ENCODE measurements around the gene RAD9A. TPM values are rescaled to one million over a fixed set of nuclear protein-coding genes. Genes with fewer than 3 reads are reported as not detected.
A peak's percentile ranks its signal among the peaks of the same experiment; 100 is the strongest.

The RAD9A gene
- total and polyA plus RNA-seq, 9 of the 15 experiments (the other 6 are each of a cell fraction or from before 2014, with no cell fraction given) = 1.4 to 41.2 (median 16.1) TPM

DNA sequence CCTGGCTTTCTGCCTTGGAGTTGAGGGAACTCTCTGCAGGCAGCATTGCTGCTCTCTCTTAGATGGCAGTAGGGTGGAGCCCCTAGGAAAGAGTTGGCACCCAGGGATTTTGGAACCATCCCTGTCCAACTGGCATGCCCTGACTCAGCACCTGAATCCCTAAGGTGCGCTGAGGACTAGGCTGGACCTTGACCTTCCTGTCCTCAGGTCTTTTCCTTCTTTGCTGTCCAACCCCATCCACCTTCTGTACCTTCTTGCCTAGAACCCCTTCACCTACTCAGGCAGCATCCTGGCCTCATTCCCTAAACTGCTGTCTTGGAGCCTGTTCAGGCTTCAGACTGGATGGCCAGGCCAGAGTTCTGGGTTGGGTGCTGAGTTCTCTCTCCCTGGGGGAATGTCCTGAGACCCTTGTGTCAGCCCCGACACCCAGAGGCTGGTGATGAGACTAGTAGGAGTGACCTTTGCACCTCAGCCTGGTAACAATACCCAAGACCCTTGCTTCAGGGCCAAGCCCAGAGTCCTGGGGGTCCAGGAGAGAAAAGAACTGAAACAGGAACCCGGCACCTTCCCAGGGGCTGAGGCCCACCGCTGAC, 35.9 kb upstream of the RAD9A start:
- POLR2A ChIA-PET = interaction anchor here (0.5 to 0.9 kb wide), 5 partner anchors 9 to 886 kb away, joined by 3 to 4 read pairs (median 3); no protein-coding TSS in a partner anchor
- TF ChIP-seq PTBP1 (IDR thresholded peaks at IDR 0.05; ENCODE audit: low read depth, low read length) = no peak
- no peak for TF ChIP-seq ELF1 (tag; IDR thresholded peaks at IDR 0.05)
- TF ChIP-seq PHF21A (IDR thresholded peaks at IDR 0.05; ENCODE audit: borderline replicate concordance, low read depth) = no peak
- no peak for TF ChIP-seq ZNF584 (CRISPR knock-in tag; IDR thresholded peaks at IDR 0.05; ENCODE audit: low read depth)
- TF ChIP-seq RBFOX2 (IDR thresholded peaks at IDR 0.05; ENCODE audit: low read depth, low read length) = no peak
- TF ChIP-seq LEF1 (IDR thresholded peaks at IDR 0.05) = no peak
- TF ChIP-seq ZNF561 (CRISPR knock-in tag; conservative IDR thresholded peaks at IDR 0.05) = no peak
- TF ChIP-seq, protein P1, sequence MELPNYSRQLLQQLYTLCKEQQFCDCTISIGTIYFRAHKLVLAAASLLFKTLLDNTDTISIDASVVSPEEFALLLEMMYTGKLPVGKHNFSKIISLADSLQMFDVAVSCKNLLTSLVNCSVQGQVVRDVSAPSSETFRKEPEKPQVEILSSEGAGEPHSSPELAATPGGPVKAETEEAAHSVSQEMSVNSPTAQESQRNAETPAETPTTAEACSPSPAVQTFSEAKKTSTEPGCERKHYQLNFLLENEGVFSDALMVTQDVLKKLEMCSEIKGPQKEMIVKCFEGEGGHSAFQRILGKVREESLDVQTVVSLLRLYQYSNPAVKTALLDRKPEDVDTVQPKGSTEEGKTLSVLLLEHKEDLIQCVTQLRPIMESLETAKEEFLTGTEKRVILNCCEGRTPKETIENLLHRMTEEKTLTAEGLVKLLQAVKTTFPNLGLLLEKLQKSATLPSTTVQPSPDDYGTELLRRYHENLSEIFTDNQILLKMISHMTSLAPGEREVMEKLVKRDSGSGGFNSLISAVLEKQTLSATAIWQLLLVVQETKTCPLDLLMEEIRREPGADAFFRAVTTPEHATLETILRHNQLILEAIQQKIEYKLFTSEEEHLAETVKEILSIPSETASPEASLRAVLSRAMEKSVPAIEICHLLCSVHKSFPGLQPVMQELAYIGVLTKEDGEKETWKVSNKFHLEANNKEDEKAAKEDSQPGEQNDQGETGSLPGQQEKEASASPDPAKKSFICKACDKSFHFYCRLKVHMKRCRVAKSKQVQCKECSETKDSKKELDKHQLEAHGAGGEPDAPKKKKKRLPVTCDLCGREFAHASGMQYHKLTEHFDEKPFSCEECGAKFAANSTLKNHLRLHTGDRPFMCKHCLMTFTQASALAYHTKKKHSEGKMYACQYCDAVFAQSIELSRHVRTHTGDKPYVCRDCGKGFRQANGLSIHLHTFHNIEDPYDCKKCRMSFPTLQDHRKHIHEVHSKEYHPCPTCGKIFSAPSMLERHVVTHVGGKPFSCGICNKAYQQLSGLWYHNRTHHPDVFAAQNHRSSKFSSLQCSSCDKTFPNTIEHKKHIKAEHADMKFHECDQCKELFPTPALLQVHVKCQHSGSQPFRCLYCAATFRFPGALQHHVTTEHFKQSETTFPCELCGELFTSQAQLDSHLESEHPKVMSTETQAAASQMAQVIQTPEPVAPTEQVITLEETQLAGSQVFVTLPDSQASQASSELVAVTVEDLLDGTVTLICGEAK (IDR thresholded peaks at IDR 0.05) = no peak
- TF ChIP-seq, protein P1 (CRISPR knock-in tag; IDR thresholded peaks at IDR 0.05) = no peak
- TF ChIP-seq ZNF512 (tag; IDR thresholded peaks at IDR 0.05) = no peak
- TF ChIP-seq FOXA3 (CRISPR knock-in tag; conservative IDR thresholded peaks at IDR 0.05 in 1 of 2, IDR thresholded peaks at IDR 0.05 in 1 of 2) = no peak
- TF ChIP-seq LCOR (CRISPR knock-in tag; IDR thresholded peaks at IDR 0.05) = no peak

More for the DNA sequence above, 35.9 kb upstream of the RAD9A start:
- H2AFZ ChIP-seq (ENCODE audit: low read depth, low read length) = no peak overlapping the region
- DNase-seq (ENCODE audit: extremely low read depth in 1 of 4, low spot score in 3 of 4) = peak in 1 of 4 experiments; percentile 1
- WGBS (ENCODE audit: insufficient coverage, low coverage, missing lambda C conversion rate) = 67% methylated on average over 4 of the region's 4 CpGs
- H3K27me3 ChIP-seq (ENCODE audit: control insufficient read depth in 2 of 2, insufficient read depth in 2 of 2, low read length in 2 of 2) = no peaks in the 10 kb centered on the region
- H3K4me1 ChIP-seq (replicated peaks in 1 of 2; ENCODE audit: control insufficient read depth in 2 of 2, insufficient read depth in 2 of 2, low read length in 2 of 2) = peaks cover 51 to 63% of the 10 kb centered on the region in 2 experiments
- CTCF ChIA-PET (ENCODE audit: low intra/inter-chr PET ratio) = interaction anchor here (1.6 to 3.7 kb wide), 3 partner anchors 18 to 26 kb away, joined by 6 to 41 read pairs (median 21); partner anchors contain the start of gene CLCF1
- H3K36me3 ChIP-seq (ENCODE audit: control insufficient read depth, insufficient read depth, low read length) = peaks cover 4% of the 10 kb centered on the region; the same call in 1 of the 3 replicates
- no peak overlapping the region; the same call in 1 of the 2 replicates for H3K4me2 ChIP-seq (ENCODE audit: insufficient read depth, low read length)
- intact Hi-C loops (cut with micrococcal nuclease) = loop anchor here (5.0 kb wide), 1 partner anchor 151 kb away; the partner anchor contains the start of genes CDK2AP2 and PITPNM1
- H3K9ac ChIP-seq (ENCODE audit: insufficient read depth in 1 of 2, low read depth in 2 of 2, low read length in 2 of 2) = peak overlapping the region; percentile 80 to 87
- H3K79me2 ChIP-seq (ENCODE audit: control insufficient read depth, insufficient read depth, low read length) = peaks cover 8% of the 10 kb centered on the region
- in situ Hi-C loops (cut with MboI) = no loop called here
- H3K27ac ChIP-seq (ENCODE audit: extremely low read depth, low read depth, low read length) = peak overlapping the region; percentile 92
- no peak overlapping the region for H3K4me3 ChIP-seq
- BruUV-seq (replicated peaks) = no TSS peak
- ATAC-seq = no peak
- FAIRE-seq = no peak
- H3K9me3 ChIP-seq (replicated peaks; ENCODE audit: control insufficient read depth, insufficient read depth, low read depth, low read length) = no peaks in the 10 kb centered on the region
- no peaks in the 10 kb centered on the region for H4K20me1 ChIP-seq (replicated peaks; ENCODE audit: control insufficient read depth, insufficient read depth, low read length)
- no peaks in the 10 kb centered on the region for H3K9me1 ChIP-seq (ENCODE audit: control insufficient read depth, insufficient read depth, low read length)
